RWPE2 (cell line): ENCODE measurements around the gene RSPO4.

Experiments
- ATAC-seq: fragments of 200-7000 bp; cut with Tn5 transposase; 3 replicates; pipeline ENCODE4 v1.9.1; 2021; ENCODE audit warnings: low read depth
- DNase-seq: peaks from one replicate; pipeline ENCODE4 v3.0.0-alpha.2; 2020; ENCODE audit warnings: low spot score
- H3K27ac ChIP-seq: fragments of 450-650 bp; 2 replicates; pipeline ENCODE4 v1.5.1; 2017; ENCODE audit warnings: mild to moderate bottlenecking; ENCODE audit not compliant: poor library complexity, severe bottlenecking
- H3K27me3 ChIP-seq: fragments of 250-450 bp; sonication (Bioruptor Pico); 2 replicates; pipeline ENCODE4 v1.5.1; 2021; ENCODE audit warnings: mild to moderate bottlenecking, moderate library complexity; ENCODE audit not compliant: insufficient read depth, poor library complexity, severe bottlenecking
- H3K36me3 ChIP-seq: fragments of 250-450 bp; sonication (Bioruptor Pico); 2 replicates; pipeline ENCODE4 v1.5.1; 2020; ENCODE audit warnings: low read depth, mild to moderate bottlenecking, moderate library complexity
- H3K4me1 ChIP-seq: fragments of 250-450 bp; sonication (Bioruptor Pico); 2 replicates; pipeline ENCODE4 v1.5.1; 2021; ENCODE audit warnings: mild to moderate bottlenecking, moderate library complexity; ENCODE audit not compliant: insufficient read depth, poor library complexity, severe bottlenecking
- H3K4me3 ChIP-seq: fragments of 250-450 bp; sonication (Bioruptor Pico); 2 replicates; pipeline ENCODE4 v1.5.1; 2021; ENCODE audit warnings: mild to moderate bottlenecking, moderate library complexity; ENCODE audit not compliant: severe bottlenecking
- H3K9me3 ChIP-seq: fragments of 250-450 bp; sonication (Bioruptor Pico); 2 replicates; pipeline ENCODE4 v1.5.1; 2021; ENCODE audit warnings: mild to moderate bottlenecking, moderate library complexity; ENCODE audit not compliant: severe bottlenecking
- CTCF ChIP-seq: fragments of 450-650 bp; IDR thresholded peaks from one replicate; pipeline ENCODE4 v1.5.1; 2017; ENCODE audit warnings: mild to moderate bottlenecking, moderate library complexity; ENCODE audit not compliant: poor library complexity, severe bottlenecking

RSPO4 gene

DNA sequence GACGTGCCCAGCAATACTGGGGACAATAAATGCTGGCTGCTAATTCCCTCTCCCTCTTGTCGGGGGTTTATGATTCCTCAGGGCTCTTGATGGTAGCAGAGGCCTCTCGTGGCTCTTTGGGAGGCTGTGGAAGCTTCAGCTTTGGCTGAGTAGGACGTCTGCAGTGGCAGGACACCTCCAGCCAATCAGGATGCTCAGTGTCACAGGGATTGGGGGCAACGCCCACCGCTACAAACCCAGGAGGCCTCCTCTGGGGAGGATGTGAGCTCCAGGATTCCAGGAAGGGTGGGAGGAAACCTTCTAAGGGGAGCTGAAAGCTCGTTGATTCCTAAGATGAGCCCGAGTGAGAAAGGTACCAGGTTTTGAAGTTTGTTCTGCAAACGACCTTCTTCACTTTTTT, 19.4 kb downstream of the RSPO4 start:
- no peak for TF ChIP-seq CTCF
- Histone ChIP-seq H3K27me3 (no peaks in the 10 kb centered on the region), H3K9me3 (no peaks in the 10 kb centered on the region), H3K36me3 (no peaks in the 10 kb centered on the region), H3K4me3 (no peak overlapping the region), H3K4me1 (peaks cover 4% of the 10 kb centered on the region), H3K27ac (no peak overlapping the region)
- DNase-seq: no peak
- ATAC-seq: no peak

DNA sequence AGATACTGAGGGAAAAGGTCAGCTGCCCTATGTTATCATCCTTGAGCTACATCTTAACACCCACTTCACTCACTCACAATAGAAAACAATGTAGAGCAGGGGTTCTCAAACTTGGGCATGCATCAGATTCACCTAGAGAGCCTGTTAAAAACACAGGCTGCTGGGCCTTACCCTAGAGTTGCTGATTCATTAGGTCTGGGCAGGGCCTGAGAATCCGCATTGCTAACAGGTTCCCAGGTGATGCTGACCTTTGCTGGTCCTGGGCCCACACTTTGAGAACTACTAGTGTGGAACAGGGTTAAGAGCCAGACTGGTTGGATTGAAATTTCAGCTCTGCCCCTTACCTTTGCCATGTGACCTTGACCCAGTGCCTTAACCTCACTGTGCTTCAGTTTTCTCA, 25.1 kb downstream of the RSPO4 start:
- Histone ChIP-seq H3K27me3 (no peaks in the 10 kb centered on the region), H3K36me3 (no peaks in the 10 kb centered on the region), H3K27ac (no peak overlapping the region), H3K4me1 (no peaks in the 10 kb centered on the region), H3K9me3 (no peaks in the 10 kb centered on the region), H3K4me3 (no peak overlapping the region)
- TF ChIP-seq CTCF: no peak
- ATAC-seq (no peak), DNase-seq (no peak)

- ATAC-seq (no peak), DNase-seq (no peak)
- TF ChIP-seq CTCF: no peak
- H3K4me1 ChIP-seq: no peaks in the 10 kb centered on the region
- H3K4me3 ChIP-seq: no peak overlapping the region
- H3K27me3 ChIP-seq: no peaks in the 10 kb centered on the region
- H3K9me3 ChIP-seq: no peaks in the 10 kb centered on the region
- H3K27ac ChIP-seq: no peak overlapping the region
- H3K36me3 ChIP-seq: no peaks in the 10 kb centered on the region
Observed at GRCh38 chr20:976033-976432, 26.1 kb downstream of the RSPO4 start.

GRCh38 chr20:973785-974194, 28.3 kb downstream of the RSPO4 start:
- Histone ChIP-seq H3K27ac (no peak overlapping the region), H3K4me3 (no peak overlapping the region), H3K36me3 (no peaks in the 10 kb centered on the region), H3K27me3 (no peaks in the 10 kb centered on the region), H3K4me1 (no peaks in the 10 kb centered on the region), H3K9me3 (no peaks in the 10 kb centered on the region)
- peak; percentile 58 for TF ChIP-seq CTCF
- peak; percentile 71 for ATAC-seq
- no peak for DNase-seq

GRCh38 chr20:972256-972655, 29.9 kb downstream of the RSPO4 start:
- ATAC-seq (no peak), DNase-seq (no peak)
- Histone ChIP-seq H3K36me3 (no peaks in the 10 kb centered on the region), H3K4me3 (no peak overlapping the region), H3K9me3 (no peaks in the 10 kb centered on the region), H3K27me3 (no peaks in the 10 kb centered on the region), H3K4me1 (no peaks in the 10 kb centered on the region), H3K27ac (no peak overlapping the region)
- TF ChIP-seq CTCF: no peak
